Measurements from ENCODE around the gene TFIP11.

DNA sequence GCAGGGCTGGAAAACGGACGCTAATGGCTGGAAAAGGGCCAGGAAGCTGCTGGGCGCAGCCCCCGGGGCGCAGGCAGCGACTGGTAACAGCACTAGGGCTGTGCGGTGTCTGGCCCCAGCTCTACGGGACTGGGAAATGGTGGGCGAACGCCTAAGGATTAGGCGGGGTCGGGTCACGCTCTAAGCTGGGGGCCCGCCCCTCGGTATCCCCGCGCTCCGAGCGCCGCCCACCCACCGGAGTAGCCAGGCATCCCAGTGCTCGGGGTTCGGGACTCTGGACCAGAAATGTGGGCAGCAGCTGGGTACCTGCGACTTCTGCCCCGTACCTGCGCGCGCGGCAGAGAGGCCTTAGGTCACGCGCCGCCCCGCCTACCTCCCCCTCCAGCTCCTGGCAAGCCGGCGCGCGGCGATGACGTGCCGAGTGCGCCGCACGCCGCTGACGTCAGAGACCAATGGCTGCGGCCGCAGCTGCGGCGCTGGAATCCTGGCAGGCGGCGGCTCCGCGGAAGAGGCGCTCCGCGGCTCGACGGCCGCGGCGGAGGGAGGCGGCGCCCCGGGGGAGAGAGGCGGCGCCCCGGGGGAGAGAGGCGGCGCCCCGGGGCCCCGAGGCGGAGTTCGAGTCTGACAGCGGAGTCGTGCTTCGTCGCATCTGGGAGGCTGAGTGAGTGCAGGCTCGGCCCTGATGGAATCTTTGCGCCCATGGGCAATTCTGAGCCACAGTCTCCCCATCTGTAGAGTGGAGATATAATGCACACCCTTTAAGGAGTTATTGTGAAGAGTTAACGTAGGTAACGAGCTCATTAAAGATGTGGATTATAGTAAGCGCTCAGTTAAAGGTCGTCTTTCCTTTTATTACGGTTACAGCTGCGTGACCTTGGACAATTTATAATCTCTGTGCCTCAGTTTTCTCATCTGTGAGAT, 28.6 kb downstream of the TFIP11 start, which contains the start of the genes HPS4 and SRRD:
- TF ChIP-seq, protein P1, sequence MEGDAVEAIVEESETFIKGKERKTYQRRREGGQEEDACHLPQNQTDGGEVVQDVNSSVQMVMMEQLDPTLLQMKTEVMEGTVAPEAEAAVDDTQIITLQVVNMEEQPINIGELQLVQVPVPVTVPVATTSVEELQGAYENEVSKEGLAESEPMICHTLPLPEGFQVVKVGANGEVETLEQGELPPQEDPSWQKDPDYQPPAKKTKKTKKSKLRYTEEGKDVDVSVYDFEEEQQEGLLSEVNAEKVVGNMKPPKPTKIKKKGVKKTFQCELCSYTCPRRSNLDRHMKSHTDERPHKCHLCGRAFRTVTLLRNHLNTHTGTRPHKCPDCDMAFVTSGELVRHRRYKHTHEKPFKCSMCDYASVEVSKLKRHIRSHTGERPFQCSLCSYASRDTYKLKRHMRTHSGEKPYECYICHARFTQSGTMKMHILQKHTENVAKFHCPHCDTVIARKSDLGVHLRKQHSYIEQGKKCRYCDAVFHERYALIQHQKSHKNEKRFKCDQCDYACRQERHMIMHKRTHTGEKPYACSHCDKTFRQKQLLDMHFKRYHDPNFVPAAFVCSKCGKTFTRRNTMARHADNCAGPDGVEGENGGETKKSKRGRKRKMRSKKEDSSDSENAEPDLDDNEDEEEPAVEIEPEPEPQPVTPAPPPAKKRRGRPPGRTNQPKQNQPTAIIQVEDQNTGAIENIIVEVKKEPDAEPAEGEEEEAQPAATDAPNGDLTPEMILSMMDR (IDR thresholded peaks at IDR 0.05; ENCODE audit: low read depth, low read length) = no peak
- no peak for TF ChIP-seq EZH2phosphoT487 (IDR thresholded peaks at IDR 0.05; ENCODE audit: low read depth)

Data from OCI-LY3 (cell line).